Activated CD8-positive, alpha-beta memory T cell treated with anti-CD3 and anti-CD28 coated beads for 24 hours (primary cell): Measurements from ENCODE around the gene GRK5.

Source experiments
- DNase-seq: peaks from one replicate; pipeline ENCODE4 v3.0.0-alpha.2; 2020

The GRK5 gene

GRCh38 chr10:119367841-119368549, 160.6 kb downstream of the GRK5 start:
- no peak for DNase-seq

DNA sequence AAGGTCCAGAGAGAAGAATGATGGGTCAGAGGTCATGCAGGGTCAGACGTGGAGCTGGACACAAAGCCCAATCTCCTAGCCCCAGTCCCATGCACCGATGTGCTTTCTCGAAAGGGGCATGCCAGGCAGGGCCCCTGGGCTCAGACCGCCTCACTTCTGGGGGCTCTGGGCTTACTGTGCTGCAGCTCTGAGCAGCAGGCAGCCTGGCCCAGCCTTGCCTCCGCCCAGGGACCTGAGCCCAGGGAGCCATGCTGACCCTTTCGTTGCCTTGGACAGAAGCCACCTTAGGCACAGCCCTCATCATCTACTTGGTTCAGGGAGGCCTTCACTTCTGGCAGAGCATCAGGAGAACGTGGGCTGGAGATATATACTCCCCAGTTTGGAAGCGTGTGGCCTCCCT, 161.2 kb downstream of the GRK5 start:
- no peak for DNase-seq

DNA sequence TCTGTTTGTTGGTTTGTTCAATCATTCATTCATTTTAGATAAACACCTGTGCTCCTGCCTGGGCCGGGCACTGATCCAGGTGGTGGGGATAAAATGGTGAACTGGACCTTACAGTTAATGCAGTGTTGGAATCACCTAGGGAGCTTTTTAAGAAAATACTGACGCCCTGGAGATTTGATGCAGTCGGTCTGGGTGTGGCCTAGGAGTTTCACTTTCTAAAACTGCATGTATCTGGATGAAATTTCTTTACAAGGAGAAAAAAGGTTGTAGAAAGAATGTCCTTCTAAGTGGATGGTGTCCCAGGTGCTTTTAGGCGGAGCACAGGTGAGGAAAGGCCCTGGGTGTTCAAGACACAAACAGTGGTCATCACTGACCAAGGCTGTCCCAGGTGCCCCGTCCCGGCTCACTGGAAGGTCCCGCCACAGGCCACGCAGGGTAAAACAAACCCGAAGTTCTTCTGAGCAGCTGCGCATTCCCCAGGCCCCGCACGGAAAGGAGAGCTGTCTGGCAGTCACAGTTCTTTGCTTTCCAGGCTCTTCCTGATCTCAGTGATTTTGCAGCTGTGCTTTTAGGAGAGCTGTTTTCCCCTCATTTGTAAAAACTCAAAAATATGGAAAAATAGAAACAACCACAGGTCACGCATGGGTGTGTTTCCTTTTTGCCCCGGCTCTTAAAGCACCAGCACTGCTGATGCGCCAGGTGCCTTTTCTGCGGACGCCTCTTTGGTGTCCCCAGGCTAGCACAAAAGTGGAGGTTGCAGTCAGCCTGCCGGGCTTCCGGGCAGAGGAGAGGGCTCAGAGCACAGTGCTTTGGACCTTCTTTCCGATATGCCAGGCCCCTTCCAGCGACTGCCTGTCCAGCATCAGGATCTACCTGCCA, 161.9 kb downstream of the GRK5 start:
- DNase-seq = no peak

- DNase-seq = no peak
Measured at GRCh38 chr10:119370111-119370741, 162.9 kb downstream of the GRK5 start.

GRCh38 chr10:119370972-119371703, 163.8 kb downstream of the GRK5 start:
- no peak for DNase-seq

- DNase-seq = no peak
Measured at GRCh38 chr10:119371704-119372663, 164.6 kb downstream of the GRK5 start.

- no peak for DNase-seq
Measured at GRCh38 chr10:119373294-119374102, 166.1 kb downstream of the GRK5 start.

DNA sequence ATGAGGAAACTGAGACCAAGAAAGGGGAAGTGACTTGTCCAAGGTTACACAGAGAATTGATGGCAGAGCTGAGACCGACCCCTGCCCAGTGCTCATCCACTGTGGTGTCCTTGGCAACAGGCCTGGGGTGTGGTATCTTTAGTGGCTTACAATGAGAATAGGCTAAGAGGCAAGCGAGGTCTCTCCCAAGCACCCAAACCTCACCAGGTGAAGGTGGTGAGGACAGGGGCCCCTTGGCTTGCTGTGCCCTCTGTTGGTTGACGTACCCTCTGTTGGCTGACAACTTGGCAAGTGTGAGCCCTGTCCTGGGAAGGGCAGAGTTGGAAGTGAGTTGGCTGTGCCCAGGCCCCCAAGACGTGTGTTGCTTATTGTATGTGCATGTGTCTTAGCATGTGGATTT, 166.9 kb downstream of the GRK5 start:
- DNase-seq = no peak

DNA sequence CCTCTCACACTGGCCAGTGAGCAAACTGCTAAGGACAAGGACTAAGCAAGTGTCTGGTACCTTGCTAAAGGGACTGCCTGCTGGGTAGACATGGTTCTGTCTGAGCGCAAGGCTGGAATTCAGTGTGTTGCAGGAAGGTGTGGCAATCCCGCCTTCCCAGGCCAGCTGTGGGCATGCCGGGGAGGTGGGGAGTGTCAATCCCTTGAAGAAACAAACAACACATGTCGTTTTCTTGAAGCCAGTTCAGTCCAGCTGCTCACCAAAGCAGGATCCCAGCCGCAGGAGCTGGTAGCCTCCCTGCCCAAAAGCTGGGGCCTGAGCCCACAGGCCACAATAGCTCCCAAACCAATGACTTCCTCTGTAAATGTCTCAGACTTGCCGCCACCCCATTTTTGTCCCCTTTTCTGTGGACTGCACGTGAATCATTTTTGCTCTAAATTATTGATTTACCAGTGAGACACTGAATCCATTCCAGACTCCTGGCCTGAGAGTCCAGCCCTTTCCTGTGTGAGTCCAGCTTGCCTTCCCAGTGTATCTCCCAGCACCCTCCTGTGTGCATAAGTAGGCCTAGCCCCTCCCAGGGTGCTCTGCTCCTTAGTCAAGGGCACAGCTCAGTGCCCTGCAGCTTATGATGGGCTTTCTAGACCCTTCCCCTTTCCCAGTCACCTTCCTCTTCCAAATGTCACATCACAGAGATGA, 168.4 kb downstream of the GRK5 start:
- DNase-seq = no peak

- DNase-seq = no peak
Measured at GRCh38 chr10:119377451-119377957, 170.1 kb downstream of the GRK5 start.

- no peak for DNase-seq
Measured at GRCh38 chr10:119377958-119378736, 170.8 kb downstream of the GRK5 start.

DNA sequence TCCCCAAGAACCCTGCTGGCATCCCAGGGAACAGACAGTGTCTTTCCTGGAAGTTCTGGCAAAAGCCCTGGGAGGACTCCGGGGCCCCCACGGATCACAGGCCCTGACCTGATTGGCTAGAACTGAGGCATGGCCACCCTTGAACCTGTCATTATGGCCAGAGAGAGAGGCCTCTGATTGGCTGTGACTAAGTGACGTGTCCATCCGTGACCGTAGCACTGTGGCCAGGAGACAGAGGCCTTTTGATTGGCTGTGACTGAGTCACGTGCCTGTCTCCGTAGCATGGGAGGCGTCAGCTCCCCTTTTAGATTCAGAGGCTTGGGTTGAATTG, 171.3 kb downstream of the GRK5 start:
- no peak for DNase-seq

DNA sequence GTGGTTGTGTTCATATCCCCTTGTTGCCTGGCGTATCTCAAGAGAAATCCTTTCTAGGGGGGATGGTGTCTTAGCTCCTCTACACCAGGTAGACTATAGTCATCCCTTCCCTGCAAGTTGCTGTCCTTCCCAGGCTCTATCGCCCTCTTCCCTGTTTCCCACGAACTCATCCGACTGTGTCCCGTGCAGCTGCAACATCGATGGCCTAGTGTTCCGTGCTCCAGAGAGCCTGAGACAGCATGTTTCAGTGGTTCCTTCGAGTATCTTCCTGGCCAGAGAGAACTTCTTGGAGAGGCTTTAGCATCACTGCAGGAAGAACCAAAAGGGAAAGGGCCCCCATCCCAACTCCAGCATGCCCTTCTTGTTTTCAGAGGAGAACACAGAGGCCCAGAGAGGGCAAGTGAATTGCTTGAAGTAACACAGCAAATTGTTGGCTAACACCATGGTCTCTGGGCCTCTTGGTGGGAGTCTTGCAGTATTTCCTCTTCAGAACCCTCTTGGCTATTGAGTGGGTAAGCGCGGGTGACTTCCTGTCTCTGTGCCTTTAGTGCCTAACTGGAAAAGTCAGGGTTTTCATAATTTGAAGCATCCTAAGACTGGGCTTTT, 172.2 kb downstream of the GRK5 start:
- no peak for DNase-seq

DNA sequence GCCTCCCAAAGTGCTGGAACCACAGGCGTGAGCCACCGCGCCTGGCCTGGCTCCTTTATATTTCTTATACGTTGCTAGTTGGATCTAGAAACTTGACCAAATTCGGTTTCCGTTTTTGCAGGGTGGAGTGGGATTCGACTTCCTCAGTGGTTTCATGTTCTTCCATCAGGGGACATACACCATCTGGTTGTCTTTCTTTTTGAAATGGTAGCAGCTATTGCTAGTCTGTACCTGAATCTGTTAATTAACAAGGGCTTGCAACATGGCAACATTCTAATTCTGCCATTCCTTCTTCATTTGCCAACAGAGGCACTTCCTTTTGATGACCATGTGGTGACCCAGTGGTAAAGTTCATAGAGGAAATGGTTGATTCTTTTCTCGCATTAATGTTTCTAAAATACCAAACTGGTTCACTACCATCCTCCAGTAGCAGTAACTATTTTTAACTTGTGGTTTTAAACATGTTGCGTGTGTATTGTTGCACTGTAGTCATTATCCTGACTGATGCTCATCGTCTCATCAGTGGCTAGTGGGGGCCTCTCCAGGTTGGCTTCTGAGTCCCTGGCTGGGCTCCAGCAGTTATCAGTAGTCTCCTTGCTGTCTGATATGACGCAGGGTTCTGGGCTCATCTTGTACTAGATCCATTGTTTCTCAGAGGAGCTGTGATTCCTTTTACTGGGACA, 175.9 kb downstream of the GRK5 start:
- DNase-seq = no peak

DNA sequence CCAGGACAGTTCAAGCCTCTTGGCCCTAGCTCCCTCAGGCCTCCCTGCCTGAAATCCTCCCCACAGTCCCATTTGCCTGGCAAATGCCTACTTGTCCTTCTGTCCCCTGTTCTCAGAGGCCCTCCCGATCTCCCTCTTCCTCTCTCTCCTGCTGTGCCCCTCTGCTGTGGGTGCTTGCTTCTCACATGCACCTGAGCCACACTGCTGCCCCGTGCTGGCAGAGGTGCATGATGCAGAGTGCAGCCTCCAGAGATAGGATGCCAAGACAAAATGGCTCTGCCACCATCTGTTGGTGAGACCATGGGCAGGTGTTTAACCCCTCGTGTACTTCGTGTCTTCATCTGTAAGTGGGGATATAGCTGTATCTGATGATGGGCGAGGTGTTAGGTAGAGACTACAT, 176.8 kb downstream of the GRK5 start:
- no peak for DNase-seq

GRCh38 chr10:119386666-119387065, 179.3 kb downstream of the GRK5 start:
- DNase-seq = no peak

DNA sequence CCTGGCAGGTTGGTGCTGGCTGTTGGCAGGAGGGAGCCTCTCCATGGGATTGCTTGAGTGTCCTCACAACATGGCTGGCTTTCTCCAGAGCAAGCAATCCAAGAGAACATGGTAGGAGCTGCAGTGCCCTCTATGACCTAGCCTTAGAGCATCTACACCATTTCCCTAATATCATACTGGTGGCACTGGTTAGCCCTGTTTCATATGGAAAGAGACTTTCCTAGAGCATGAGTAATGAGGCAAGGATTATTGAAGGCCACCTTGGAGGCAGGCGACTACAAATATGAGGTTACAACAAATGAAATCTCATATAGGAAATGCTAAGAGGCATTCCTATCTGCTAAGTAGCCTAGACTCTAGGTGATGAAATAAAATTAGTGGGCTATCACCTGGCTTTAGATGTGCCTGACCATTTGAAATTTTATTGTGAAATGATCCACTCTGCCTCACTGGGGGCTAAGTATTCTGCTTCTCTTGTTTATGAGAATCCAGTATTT, 181.5 kb downstream of the GRK5 start:
- DNase-seq = no peak
